Fibroblast of skin of left quadriceps (primary cell): Measurements from ENCODE around the gene DHX35.

Experiments
- DNase-seq, 2 experiments: peaks; one replicate each; pipeline ENCODE4 v3.0.0-alpha.2; 2013; ENCODE audit warnings: low read depth in 2 of 2

DHX35 gene

GRCh38 chr20:39025883-39026282 is 63.7 kb downstream of the DHX35 start:
- DNase-seq, result no peak

- no peak for DNase-seq
Measured at GRCh38 chr20:39029364-39029763, 67.2 kb downstream of the DHX35 start.

GRCh38 chr20:39032997-39033396 is 70.9 kb downstream of the DHX35 start:
- DNase-seq, result no peak

- peak; percentile 5 to 10 for DNase-seq
Measured at GRCh38 chr20:39036011-39036410, 73.9 kb downstream of the DHX35 start.

DNA sequence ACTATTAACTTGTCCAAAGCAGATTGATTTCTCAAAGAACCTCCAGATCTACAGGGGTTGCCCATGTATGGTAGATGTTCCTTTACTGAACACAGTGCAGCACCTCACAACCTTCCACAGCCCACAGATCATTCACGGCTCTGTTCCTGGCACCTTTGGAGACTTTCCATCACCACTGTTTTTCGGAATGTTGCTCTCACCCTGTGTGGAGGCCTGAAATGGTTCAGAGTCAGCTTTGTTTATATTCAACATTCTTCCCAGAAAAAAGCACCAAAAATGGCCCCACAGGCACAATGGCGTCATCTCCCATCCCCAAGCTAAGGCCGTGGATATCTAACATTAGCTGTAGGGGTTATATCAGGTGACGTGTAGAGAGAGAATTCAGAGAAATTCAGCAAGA is 74.7 kb downstream of the DHX35 start:
- no peak for DNase-seq

DNA sequence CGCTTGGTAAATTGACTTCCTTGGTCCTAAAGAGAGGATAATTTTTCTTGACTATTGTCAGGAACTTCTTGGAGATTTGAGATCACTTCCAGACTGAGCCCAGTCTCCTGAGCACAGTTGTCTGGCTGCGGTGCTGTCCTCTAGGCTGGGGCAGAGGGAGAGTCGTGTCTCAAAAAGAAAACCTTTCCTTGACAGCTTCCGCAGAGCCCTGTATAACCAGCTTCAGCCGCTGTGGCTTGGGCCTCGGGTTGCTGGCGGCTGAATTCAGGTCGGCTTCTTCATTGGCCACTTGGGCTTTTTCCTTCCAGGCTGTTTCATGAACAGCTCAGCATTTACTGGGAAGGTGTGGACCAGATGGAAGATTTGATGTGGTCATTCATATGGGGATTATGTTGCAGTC is 75.9 kb downstream of the DHX35 start:
- DNase-seq, result no peak

- no peak for DNase-seq
Measured at GRCh38 chr20:39038495-39038894, 76.4 kb downstream of the DHX35 start.

- no peak for DNase-seq
Measured at GRCh38 chr20:39039261-39039660, 77.1 kb downstream of the DHX35 start.

GRCh38 chr20:39040116-39040515 is 78.0 kb downstream of the DHX35 start:
- DNase-seq, result no peak

DNA sequence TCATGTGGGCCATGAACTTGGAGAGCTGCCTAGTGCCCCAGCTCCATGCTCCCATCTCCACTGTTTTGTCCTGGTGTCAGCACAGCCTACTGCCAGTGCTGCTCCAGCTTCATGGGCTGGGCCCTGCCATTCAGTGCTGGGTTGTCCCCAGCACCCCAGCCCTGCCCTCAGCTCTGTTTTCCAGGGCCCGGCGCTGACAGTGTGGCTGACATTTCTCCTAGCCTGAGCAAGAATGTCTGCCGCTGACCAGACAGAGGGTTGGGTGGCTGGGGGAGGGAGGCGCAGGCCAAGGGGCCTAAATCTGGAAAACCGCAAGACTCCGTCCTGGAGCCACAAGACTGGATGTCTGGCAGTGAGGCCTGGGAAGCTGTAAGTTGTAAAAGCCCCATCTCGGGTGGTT is 78.9 kb downstream of the DHX35 start:
- no peak for DNase-seq

- DNase-seq, result no peak
Measured at GRCh38 chr20:39042279-39043150, 80.4 kb downstream of the DHX35 start.

- no peak for DNase-seq
Measured at GRCh38 chr20:39044501-39044900, 82.4 kb downstream of the DHX35 start.

DNA sequence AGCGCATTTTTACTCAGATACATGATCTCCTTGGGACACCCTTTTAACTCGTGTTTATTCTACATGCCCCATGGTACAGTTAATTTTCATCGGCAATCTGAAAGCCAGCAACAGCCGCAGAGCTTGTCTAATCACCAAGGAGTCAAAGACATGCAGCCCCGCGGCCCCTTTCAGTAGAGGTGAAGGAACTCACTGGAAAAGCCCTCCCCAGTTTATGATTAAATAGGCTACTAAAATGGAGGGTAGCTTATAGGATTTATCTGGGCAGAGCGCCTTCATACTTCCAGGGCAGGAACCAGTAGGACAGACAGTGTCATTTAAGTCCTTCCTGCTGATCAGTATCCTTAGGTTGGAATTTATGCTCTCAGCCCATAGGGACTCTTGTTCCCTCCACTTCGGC is 83.5 kb downstream of the DHX35 start:
- no peak for DNase-seq

DNA sequence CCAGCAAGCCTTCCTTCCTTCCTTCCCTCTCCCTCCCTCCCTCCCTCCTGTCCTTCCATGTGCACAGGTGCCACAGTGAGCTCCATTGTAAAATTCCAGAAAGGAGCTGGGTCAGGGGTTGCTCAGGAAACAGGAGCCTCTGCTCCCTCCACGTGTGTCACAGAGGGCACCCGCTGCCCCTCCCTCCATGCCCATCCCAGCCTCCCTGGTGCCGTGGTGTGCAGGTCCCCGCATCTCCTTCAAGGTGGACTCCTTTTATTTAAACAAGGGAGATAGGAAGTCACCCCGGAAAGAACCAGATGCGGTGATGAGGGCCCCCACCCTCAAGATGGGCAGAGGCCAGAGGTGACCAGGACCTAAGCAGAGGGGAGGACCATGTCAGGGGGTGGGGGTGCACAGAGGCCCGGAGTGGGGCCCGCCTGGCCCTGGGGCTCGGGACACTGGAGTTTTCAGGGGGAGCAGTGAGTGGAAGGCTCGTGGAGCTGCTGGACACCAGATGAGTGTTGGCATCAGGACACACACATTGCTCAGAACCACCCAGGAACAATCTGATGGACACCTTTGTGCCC is 85.4 kb downstream of the DHX35 start:
- DNase-seq, result no peak

- DNase-seq, result peak; percentile 40 to 47
Measured at GRCh38 chr20:39048000-39048696, 86.0 kb downstream of the DHX35 start.

DNA sequence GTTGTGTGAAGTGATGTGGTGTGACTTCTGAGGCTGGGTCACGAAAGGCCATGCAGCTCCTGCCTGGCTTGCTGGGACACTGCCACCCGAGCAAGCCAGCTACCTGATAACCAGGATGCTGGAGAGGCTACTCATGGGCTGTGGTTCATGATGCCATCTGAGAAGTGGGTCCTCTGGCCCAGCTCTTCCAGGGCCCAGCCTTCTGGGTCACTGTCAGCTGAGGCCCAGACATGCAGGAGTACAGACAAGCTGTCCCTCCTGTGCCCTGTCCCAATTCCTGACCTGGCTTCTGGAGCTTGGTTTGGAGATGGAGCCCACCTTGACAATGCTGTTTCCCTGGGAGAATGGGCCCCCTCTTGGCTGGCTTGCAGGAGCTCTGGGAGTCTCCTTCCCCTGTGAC is 87.0 kb downstream of the DHX35 start:
- no peak for DNase-seq

GRCh38 chr20:39049684-39050554 is 87.8 kb downstream of the DHX35 start:
- DNase-seq, result peak; percentile 33 to 37

GRCh38 chr20:39050555-39050902 is 88.4 kb downstream of the DHX35 start:
- DNase-seq, result no peak

DNA sequence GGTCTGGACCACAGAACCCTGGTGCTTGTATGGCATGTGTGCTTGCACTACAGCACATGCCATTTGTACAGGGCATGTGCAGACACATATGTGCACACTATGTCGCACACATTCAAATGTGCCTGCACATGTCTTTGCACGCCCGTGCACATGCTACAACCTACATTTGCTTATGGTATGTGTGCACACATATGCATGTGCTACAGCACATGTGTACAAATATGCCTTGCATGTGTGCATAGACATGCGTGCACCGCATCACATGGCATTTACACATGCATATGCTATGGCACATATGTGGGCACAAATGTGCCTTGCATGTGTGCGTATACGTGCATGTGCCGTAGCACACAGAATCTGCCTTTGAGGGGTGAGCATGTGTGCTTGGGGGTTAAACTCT is 90.5 kb downstream of the DHX35 start:
- no peak for DNase-seq

- DNase-seq, result no peak
Measured at GRCh38 chr20:39057143-39057542, 95.0 kb downstream of the DHX35 start.

- DNase-seq, result no peak
Measured at GRCh38 chr20:39057911-39058310, 95.8 kb downstream of the DHX35 start.

DNA sequence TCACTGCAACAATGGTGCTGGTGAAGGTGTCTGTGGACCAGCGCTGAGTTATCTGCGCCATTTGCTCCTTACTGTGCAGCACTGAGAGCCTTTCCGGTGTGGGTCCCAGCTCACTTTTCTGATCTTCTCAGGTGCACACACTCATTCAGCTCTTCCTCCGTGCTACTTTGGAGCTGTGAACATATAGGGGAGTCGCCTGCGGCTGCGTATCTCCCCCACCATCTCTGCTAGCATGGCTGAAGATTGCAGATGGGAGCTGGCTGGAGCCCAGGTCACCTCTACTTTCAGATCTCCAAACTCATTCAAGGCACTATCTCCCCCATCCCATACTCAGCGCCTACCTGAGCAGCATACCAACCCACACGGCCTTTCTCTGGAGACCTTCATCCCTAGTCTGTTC is 96.9 kb downstream of the DHX35 start:
- no peak for DNase-seq
